DND-41 (cell line): ENCODE measurements around the gene MAPKAPK2.

Experiments
- CTCF ChIP-seq: IDR thresholded peaks from 2 replicates; pipeline ENCODE4 v1.5.1; 2012; ENCODE audit warnings: borderline replicate concordance, low read length, moderate library complexity, mild to moderate bottlenecking; ENCODE audit not compliant: poor library complexity, severe bottlenecking; ENCODE audit errors: extremely low read depth
- EZH2 ChIP-seq: IDR thresholded peaks from 3 replicates; pipeline ENCODE4 v1.6.1; 2012; ENCODE audit warnings: borderline replicate concordance, low read depth, mild to moderate bottlenecking, moderate library complexity, low read length, inconsistent platforms; ENCODE audit not compliant: severe bottlenecking

GRCh38 chr1:206783506-206783905 lies 98.8 kb downstream of the MAPKAPK2 start:
- no peak for TF ChIP-seq CTCF
- TF ChIP-seq EZH2 = no peak
